Measurements from ENCODE around the gene ALK. TPM values are rescaled to one million over a fixed set of nuclear protein-coding genes. Genes with fewer than 3 reads are reported as not detected.

Gene ALK
- total and polyA plus RNA-seq, 10 of the 15 experiments (the other 5 are each of a cell fraction or from before 2014, with no cell fraction given): 0.11 TPM; not detected in 9

- ChIA-PET CTCF (interaction anchor here (0.7 kb wide), 1 partner anchor 373 kb away, joined by 3 read pairs; no protein-coding TSS in a partner anchor), SMC1A (ENCODE audit: uncharacterized antibody, unreplicated experiment) (no interaction called here), POLR2A (no interaction called here), RAD21 (ENCODE audit: unreplicated experiment) (no interaction called here)
- ATAC-seq (no peak), FAIRE-seq (no peak), DNase-seq (ENCODE audit: low read depth, low spot score) (no peak)
- intact Hi-C loops (cut with micrococcal nuclease; ENCODE audit: unreplicated experiment) (no loop called here), in situ Hi-C loops (cut with MboI) (no loop called here)
- H4K20me1 ChIP-seq (ENCODE audit: control insufficient read depth, insufficient read depth): no peaks in the 10 kb centered on the region
- H3K79me2 ChIP-seq (ENCODE audit: control insufficient read depth, insufficient read depth, low read length): no peaks in the 10 kb centered on the region
- no peaks in the 10 kb centered on the region for H3K9me3 ChIP-seq (replicated peaks; ENCODE audit: control insufficient read depth, insufficient read depth, low read length)
- no peak overlapping the region for H3K4me3 ChIP-seq
- no peaks in the 10 kb centered on the region for H3K27me3 ChIP-seq (replicated peaks in 1 of 2; ENCODE audit: control insufficient read depth in 2 of 2, insufficient read depth in 2 of 2, low read length in 1 of 2)
- H3K9ac ChIP-seq (ENCODE audit: control insufficient read depth, insufficient read depth, low read length): no peak overlapping the region
- H3K4me1 ChIP-seq (ENCODE audit: control insufficient read depth, insufficient read depth, low read length): no peaks in the 10 kb centered on the region
- TF ChIP-seq STAT1 (conservative IDR thresholded peaks at IDR 0.05) (no peak), CREM (IDR thresholded peaks at IDR 0.05; ENCODE audit: low read depth) (no peak), KDM1A (IDR thresholded peaks at IDR 0.05; ENCODE audit: borderline replicate concordance) (no peak), E2F8 (IDR thresholded peaks at IDR 0.05; ENCODE audit: low read depth, partially characterized antibody) (no peak), CBFB (IDR thresholded peaks at IDR 0.05; ENCODE audit: low read depth) (no peak), EZH2 (IDR thresholded peaks at IDR 0.05; ENCODE audit: borderline replicate concordance, control insufficient read depth, low read depth, low read length) (no peak), CEBPZ (IDR thresholded peaks at IDR 0.05; ENCODE audit: low read depth, low read length) (no peak), CREB1 (IDR thresholded peaks at IDR 0.05; ENCODE audit: low read depth) (no peak), TCF3 (IDR thresholded peaks at IDR 0.05; ENCODE audit: borderline replicate concordance, insufficient read depth, low read depth, low read length) (no peak), IKZF1 (conservative IDR thresholded peaks at IDR 0.05) (no peak), KLF5 (IDR thresholded peaks at IDR 0.05; ENCODE audit: partially characterized antibody) (no peak), STAT3 (IDR thresholded peaks at IDR 0.05; ENCODE audit: low read depth, low read length) (no peak), RBBP5 (conservative IDR thresholded peaks at IDR 0.05) (no peak), RELB (IDR thresholded peaks at IDR 0.05; ENCODE audit: low read depth) (no peak)
- no peaks in the 10 kb centered on the region for H3K36me3 ChIP-seq (ENCODE audit: control insufficient read depth in 2 of 2, insufficient read depth in 2 of 2, low read length in 1 of 2)
- no TSS peak for BruUV-seq (replicated peaks)
- no peak overlapping the region for H2AFZ ChIP-seq (ENCODE audit: control insufficient read depth, low read depth, low read length)
- no peak overlapping the region for H3K4me2 ChIP-seq (ENCODE audit: control insufficient read depth, insufficient read depth)
- no peak overlapping the region for H3K27ac ChIP-seq (ENCODE audit: control insufficient read depth, insufficient read depth)
- 76% methylated on average over 5 of the region's 5 CpGs for WGBS (ENCODE audit: insufficient coverage, insufficient replicate concordance, low lambda C conversion rate, missing lambda C conversion rate)
Measured at GRCh38 chr2:29206941-29207340, 714.4 kb downstream of the ALK start.

All from GM12878 (cell line).